CD8-positive, alpha-beta memory T cell (primary cell): Measurements from ENCODE around the gene POLD4. TPM values are rescaled to one million over a fixed set of nuclear protein-coding genes. Genes with fewer than 3 reads are reported as not detected.

ENCODE experiments used
- CTCF ChIA-PET: fragments of 350-600 bp; sonication (Branson Sonifier 250); formaldehyde crosslinking; loops from one replicate; lab custom pipeline; 2021; ENCODE audit warnings: antibody characterized with exemption; lab: Charles Lee
- POLR2A ChIA-PET: fragments of 350-600 bp; sonication (Branson Sonifier 250); formaldehyde crosslinking; loops from one replicate; lab custom pipeline; 2021; ENCODE audit warnings: antibody characterized with exemption; lab: Charles Lee
- DNase-seq, 5 donors: peaks; one replicate each; pipeline versions ENCODE4 v3.0.0 to v3.0.0-alpha.2; 2020 to 2022; ENCODE audit warnings: mixed read lengths in 1 of 5
- H3K27ac ChIP-seq: one replicate; pipeline ENCODE4 v1.7.0; 2013; ENCODE audit warnings: low read depth, mild to moderate bottlenecking, low read length, moderate library complexity
- H3K27me3 ChIP-seq: 2 replicates; pipeline ENCODE4 v1.7.0; 2013; ENCODE audit warnings: low read length, mild to moderate bottlenecking; ENCODE audit not compliant: insufficient read depth, poor library complexity, severe bottlenecking
- H3K36me3 ChIP-seq: 2 replicates; pipeline ENCODE4 v1.7.0; 2013; ENCODE audit warnings: mild to moderate bottlenecking, low read length, moderate library complexity; ENCODE audit not compliant: insufficient read depth
- H3K4me1 ChIP-seq: 2 replicates; pipeline ENCODE4 v1.7.0; 2013; ENCODE audit warnings: mild to moderate bottlenecking, low read length, moderate library complexity; ENCODE audit not compliant: insufficient read depth
- H3K4me3 ChIP-seq: 2 replicates; pipeline ENCODE4 v1.7.0; 2013; ENCODE audit warnings: mild to moderate bottlenecking, low read length
- H3K9me3 ChIP-seq: 2 replicates; pipeline ENCODE4 v1.7.0; 2013; ENCODE audit warnings: mild to moderate bottlenecking, low read length
- H3K27ac Mint-ChIP-seq, 8 donors: one replicate each; pipeline ENCODE4 v1.8.0; 2020 to 2021; ENCODE audit warnings: mixed read lengths in 8 of 8, mild to moderate bottlenecking in 6 of 8, inconsistent platforms in 3 of 8, moderate library complexity in 3 of 8
- H3K27me3 Mint-ChIP-seq, 2 donors: one replicate each; pipeline ENCODE4 v1.8.0; 2020 to 2021; ENCODE audit warnings: mixed read lengths in 2 of 2, mild to moderate bottlenecking in 1 of 2, moderate library complexity in 1 of 2
- H3K36me3 Mint-ChIP-seq, 3 donors: one replicate each; pipeline ENCODE4 v1.8.0; 2020 to 2021; ENCODE audit warnings: mixed read lengths in 3 of 3, inconsistent platforms in 1 of 3, mild to moderate bottlenecking in 1 of 3
- H3K4me1 Mint-ChIP-seq, 3 donors: one replicate each; pipeline ENCODE4 v1.8.0; 2020 to 2021; ENCODE audit warnings: mixed read lengths in 3 of 3, inconsistent platforms in 1 of 3, mild to moderate bottlenecking in 1 of 3
- H3K4me3 Mint-ChIP-seq, 7 donors: one replicate each; pipeline ENCODE4 v1.8.0; 2020 to 2021; ENCODE audit warnings: mixed read lengths in 7 of 7, mild to moderate bottlenecking in 6 of 7, moderate library complexity in 4 of 7, inconsistent platforms in 2 of 7
- H3K9me3 Mint-ChIP-seq, 5 donors: one replicate each; pipeline ENCODE4 v1.8.0; 2020 to 2022; ENCODE audit warnings: mixed read lengths in 5 of 5, mild to moderate bottlenecking in 3 of 5, moderate library complexity in 2 of 5, inconsistent platforms in 1 of 5
- polyA plus RNA-seq: library from polyadenylated mRNA; unstranded; fragments of 300-500 nt; fragmentation: Illumina TruSeq; gene quantifications from one replicate; pipeline ENCODE4 v1.2.3, GENCODE V29; 2021
- total RNA-seq, 2 experiments: library from RNA; stranded (reverse); gene quantifications; one replicate each; pipeline ENCODE4 v1.2.3, GENCODE V29; 2021

Gene POLD4
- total and polyA plus RNA-seq, 3 experiments from 2014 or later: 32.3 to 91.2 (median 37.8) TPM

DNA sequence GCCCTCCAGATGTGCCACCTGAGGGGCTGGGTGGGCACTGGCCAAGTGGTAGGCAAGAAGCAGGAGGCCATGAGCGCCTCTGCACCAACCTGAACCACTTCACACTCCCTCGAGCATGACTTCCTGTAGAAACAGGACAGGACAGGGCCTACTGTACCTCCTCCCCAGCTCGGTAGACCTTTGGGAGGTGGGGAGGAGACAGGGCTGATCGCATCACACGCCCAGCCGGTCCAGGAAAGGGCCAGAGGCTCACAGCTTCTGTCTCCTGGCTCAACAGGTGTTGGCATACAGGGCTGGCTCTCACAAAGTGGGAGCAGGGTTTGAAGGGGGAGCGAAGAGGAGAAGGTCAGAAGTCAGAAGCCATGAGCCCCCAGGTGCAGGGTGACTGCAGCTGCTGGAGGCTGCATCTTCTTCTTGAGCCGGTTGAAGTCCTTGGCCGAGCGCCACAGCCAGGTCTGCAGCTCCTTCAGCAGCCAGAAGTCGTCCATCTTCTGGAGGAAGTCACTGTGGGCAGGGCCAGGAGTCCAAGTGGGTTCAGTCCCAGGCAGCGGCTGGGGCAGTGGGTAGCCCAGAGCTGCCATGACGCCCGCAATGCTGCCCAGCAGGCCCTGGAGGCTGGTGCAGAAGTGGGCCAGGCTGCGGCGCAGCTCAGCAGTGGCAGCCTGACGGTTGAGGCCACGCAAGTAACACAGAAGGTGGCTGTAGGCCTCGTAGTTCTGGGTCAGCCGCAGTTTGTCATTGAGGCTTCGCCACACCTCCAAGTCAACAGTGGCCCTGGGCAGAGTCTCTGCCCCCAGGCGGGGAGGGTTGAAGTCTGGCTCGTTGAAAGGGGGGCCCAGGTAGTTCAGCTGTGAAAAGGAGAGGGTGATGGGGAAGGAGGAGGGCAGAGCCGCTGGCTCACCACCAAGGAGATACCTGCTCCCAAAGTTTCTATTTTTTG, 11.7 kb upstream of the POLD4 start:
- Histone ChIP-seq H3K27me3 (no peaks in the 10 kb centered on the region), H3K9me3 (no peaks in the 10 kb centered on the region), H3K4me3 (no peak overlapping the region), H3K27ac (no peak overlapping the region), H3K36me3 (no peaks in the 10 kb centered on the region), H3K4me1 (peaks cover 39% of the 10 kb centered on the region)
- Mint-ChIP-seq H3K9me3 (no peaks in the 10 kb centered on the region), H3K36me3 (peaks cover 0 to 26% (median 2%) of the 10 kb centered on the region in 3 donors), H3K4me1 (peaks cover 60 to 76% (median 65%) of the 10 kb centered on the region in 3 donors), H3K27me3 (no peaks in the 10 kb centered on the region), H3K27ac (peak overlapping the region; percentile 35 to 98 (median 94)), H3K4me3 (peak overlapping the region; percentile 2 to 75 (median 55))
- no peak for DNase-seq
- POLR2A ChIA-PET: interaction anchor here (0.6 to 1.4 kb wide), 2 partner anchors 12 to 26 kb away, joined by 4 to 8 read pairs; partner anchors contain the start of gene POLD4
- CTCF ChIA-PET: interaction anchor here (0.8 to 19.6 kb wide), 5 partner anchors 8 to 36 kb away, joined by 3 to 860 read pairs (median 4); partner anchors contain the start of genes CLCF1, POLD4, PPP1CA and RAD9A

DNA sequence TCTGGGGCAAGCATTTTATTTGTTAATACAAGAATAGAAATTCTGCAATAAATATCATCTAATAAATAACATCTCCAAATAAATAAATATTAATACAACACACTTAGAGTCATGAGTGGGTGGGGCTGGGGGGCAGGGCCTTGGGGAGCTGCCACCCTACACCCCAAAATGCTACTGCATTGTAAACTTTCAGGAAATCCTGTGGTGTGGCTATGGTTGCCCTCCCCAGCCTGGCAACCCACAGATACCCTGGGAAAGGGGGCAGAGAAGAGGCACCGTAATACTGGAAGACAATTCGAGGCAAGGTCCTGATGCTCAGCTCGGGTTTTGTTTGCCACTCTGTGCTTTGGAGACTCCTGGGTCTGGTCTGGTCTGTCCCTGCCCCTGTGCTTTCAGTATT, 10.8 kb upstream of the POLD4 start:
- H3K4me3 Mint-ChIP-seq: peak overlapping the region in 6 of 7 donors; percentile 2 to 75 (median 64)
- no peak overlapping the region for H3K4me3 ChIP-seq
- no peak overlapping the region for H3K27ac ChIP-seq
- peaks cover 31% of the 10 kb centered on the region for H3K4me1 ChIP-seq
- no peaks in the 10 kb centered on the region for H3K36me3 ChIP-seq
- H3K27ac Mint-ChIP-seq: peak overlapping the region; percentile 35 to 98 (median 94)
- CTCF ChIA-PET: interaction anchor here (7.5 to 19.6 kb wide), 2 partner anchors 12 to 17 kb away, joined by 53 to 860 read pairs; partner anchors contain the start of genes CLCF1, POLD4 and RAD9A
- H3K9me3 ChIP-seq: no peaks in the 10 kb centered on the region
- H3K9me3 Mint-ChIP-seq: no peaks in the 10 kb centered on the region
- H3K4me1 Mint-ChIP-seq: peaks cover 52 to 67% (median 56%) of the 10 kb centered on the region in 3 donors
- no peaks in the 10 kb centered on the region for H3K27me3 Mint-ChIP-seq
- peaks cover 0 to 26% (median 2%) of the 10 kb centered on the region in 3 donors for H3K36me3 Mint-ChIP-seq
- H3K27me3 ChIP-seq: no peaks in the 10 kb centered on the region
- POLR2A ChIA-PET: interaction anchor here (0.6 to 1.4 kb wide), 2 partner anchors 11 to 56 kb away, joined by 4 to 8 read pairs; partner anchors contain the start of gene POLD4
- DNase-seq: no peak

DNA sequence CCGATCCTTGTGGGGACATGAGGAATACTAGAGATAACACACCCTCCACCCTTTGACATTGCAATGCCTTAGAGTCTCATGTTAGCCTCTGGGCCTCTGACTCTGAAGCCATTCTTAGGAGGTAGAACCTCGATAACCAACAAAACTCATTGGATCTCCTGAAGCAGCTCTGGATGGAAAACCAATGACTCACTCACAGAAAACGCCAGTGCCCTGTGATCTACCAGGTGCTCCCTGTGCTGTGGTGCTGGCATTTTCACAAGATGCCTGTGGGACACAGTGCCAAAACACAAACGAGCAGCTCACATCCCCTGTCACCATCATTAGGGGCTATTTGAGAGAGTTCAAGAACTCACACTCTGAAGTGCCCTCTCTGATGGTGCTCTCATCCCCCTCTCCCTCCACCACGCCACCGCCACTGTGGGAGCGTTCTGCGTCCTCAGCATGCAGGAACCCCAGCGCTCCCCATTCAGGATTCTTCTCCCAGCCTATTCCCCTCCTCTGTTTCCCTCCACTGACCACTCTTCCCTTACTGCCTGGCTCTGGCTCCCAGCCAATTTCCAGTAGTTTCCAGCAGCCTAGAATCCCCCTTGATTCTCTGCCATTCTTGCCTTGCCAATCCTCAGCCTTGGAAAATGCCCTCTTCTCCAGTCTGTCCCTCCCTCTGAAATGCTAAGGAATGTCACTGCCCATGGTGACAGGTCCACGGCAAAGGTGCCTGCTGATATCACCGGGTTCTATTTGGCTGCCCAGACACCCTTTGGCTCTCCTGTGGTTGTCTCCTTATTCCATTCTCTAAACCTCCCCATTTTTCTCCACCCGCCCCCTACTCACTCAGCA, 4.7 kb upstream of the POLD4 start:
- peaks cover 26% of the 10 kb centered on the region for H3K4me1 ChIP-seq
- POLR2A ChIA-PET: interaction anchor here (1.8 kb wide), 1 partner anchor 16 kb away, joined by 11 read pairs; the partner anchor contains the start of gene CLCF1
- peak overlapping the region in 2 of 8 donors; percentile 20 to 97 for H3K27ac Mint-ChIP-seq

DNA sequence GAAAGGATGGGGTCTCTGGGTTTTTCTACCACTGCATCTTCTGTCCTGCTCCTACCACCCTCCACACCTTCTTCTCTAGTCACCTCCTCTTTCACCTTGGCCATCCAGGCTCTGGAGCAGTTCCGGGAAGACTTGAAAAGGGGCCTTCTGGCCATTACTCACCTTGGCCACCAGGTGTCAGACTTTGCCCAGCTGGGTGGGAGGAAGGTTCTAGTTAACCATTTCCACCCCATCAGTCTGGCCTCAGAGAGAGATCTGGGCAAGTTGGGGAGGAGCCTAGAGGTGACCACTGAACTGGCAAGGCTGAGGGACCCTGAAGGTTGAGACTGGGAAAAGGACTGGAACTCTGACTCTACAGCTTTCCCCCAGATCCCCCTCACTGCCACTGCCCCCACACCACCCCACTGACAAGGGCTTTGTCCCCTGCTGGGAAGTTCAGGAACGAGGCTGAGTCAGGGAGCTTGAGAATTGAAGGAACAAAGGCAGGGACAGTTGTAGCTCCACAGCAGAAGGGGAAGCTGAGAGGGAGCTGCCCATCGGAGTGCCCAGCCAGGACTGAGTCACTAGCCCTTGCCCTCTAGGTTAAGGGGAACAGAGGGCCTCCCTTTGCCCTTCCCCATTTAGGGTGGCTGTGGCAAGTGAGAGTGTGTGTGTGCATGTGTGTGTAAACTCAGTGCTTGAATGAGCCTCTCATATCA, 3.7 kb upstream of the POLD4 start:
- DNase-seq: peak; percentile 50 to 81 (median 64)
- CTCF ChIA-PET: interaction anchor here (0.7 to 19.6 kb wide), 13 partner anchors 8 to 119 kb away, joined by 3 to 860 read pairs (median 3); partner anchors contain the start of genes CLCF1, PPP1CA, PTPRCAP and RAD9A
- H3K27ac Mint-ChIP-seq: peak overlapping the region; percentile 48 to 85 (median 75)
- peaks cover 23 to 43% (median 29%) of the 10 kb centered on the region in 3 donors for H3K4me1 Mint-ChIP-seq
- no peaks in the 10 kb centered on the region for H3K27me3 ChIP-seq
- H3K36me3 ChIP-seq: no peaks in the 10 kb centered on the region
- peaks cover 36% of the 10 kb centered on the region for H3K4me1 ChIP-seq
- no peak overlapping the region for H3K4me3 ChIP-seq
- POLR2A ChIA-PET: interaction anchor here (1.7 to 1.8 kb wide), 2 partner anchors 17 to 26 kb away, joined by 4 to 11 read pairs; partner anchors contain the start of gene CLCF1
- H3K27ac ChIP-seq: no peak overlapping the region
- no peaks in the 10 kb centered on the region for H3K9me3 ChIP-seq
- H3K27me3 Mint-ChIP-seq: no peaks in the 10 kb centered on the region
- no peaks in the 10 kb centered on the region for H3K9me3 Mint-ChIP-seq
- peaks cover 0 to 8% (median 0%) of the 10 kb centered on the region in 3 donors for H3K36me3 Mint-ChIP-seq
- H3K4me3 Mint-ChIP-seq: peak overlapping the region in 2 of 7 donors; percentile 5 to 15

More for the DNA sequence above, 4.7 kb upstream of the POLD4 start:
- Mint-ChIP-seq H3K4me1 (peaks cover 24 to 43% (median 28%) of the 10 kb centered on the region in 3 donors), H3K4me3 (peak overlapping the region in 1 of 7 donors; percentile 19), H3K27me3 (no peaks in the 10 kb centered on the region), H3K9me3 (no peaks in the 10 kb centered on the region), H3K36me3 (peaks cover 0 to 4% (median 0%) of the 10 kb centered on the region in 3 donors)
- no peak for DNase-seq
- Histone ChIP-seq H3K9me3 (no peaks in the 10 kb centered on the region), H3K36me3 (no peaks in the 10 kb centered on the region), H3K27me3 (no peaks in the 10 kb centered on the region), H3K27ac (no peak overlapping the region), H3K4me3 (no peak overlapping the region)
- CTCF ChIA-PET: interaction anchor here (0.7 to 19.6 kb wide), 5 partner anchors 12 to 81 kb away, joined by 3 to 860 read pairs (median 9); partner anchors contain the start of genes CLCF1, PPP1CA, PTPRCAP and RAD9A

DNA sequence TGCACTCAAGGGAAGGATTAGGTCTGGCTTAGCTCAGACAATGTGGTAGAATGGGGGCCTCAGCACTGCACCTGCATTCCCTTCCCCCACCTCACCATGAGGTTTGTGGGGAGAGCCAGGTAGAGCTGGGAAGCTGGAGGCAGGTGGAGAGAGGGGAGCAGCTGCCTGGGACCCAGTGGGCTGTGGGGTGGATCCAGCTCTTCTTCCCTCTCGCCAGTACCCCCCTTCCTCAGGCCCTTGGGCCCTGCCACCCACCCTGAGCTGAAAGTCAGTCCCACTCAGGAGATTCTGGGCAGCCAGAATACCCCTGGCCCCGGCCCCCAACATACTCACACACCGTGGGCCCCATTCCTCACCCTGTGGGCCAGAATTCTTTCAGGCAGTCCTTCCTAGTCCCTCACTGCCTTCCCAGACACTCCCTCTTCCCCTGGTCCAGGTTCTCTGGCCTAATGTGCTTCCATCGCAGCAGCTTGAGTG, 3.1 kb upstream of the POLD4 start:
- Mint-ChIP-seq H3K9me3 (no peaks in the 10 kb centered on the region), H3K27me3 (no peaks in the 10 kb centered on the region), H3K36me3 (peaks cover 0 to 9% (median 0%) of the 10 kb centered on the region in 3 donors), H3K4me1 (peaks cover 25 to 47% (median 33%) of the 10 kb centered on the region in 3 donors), H3K4me3 (peak overlapping the region in 1 of 7 donors; percentile 15), H3K27ac (peak overlapping the region; percentile 48 to 85 (median 75))
- POLR2A ChIA-PET: interaction anchor here (1.7 to 1.8 kb wide), 2 partner anchors 17 to 26 kb away, joined by 4 to 11 read pairs; partner anchors contain the start of gene CLCF1
- DNase-seq: no peak
- CTCF ChIA-PET: interaction anchor here (0.8 to 19.6 kb wide), 12 partner anchors 9 to 120 kb away, joined by 3 to 860 read pairs (median 3); partner anchors contain the start of genes CLCF1, PPP1CA, PTPRCAP and RAD9A
- Histone ChIP-seq H3K9me3 (no peaks in the 10 kb centered on the region), H3K4me3 (no peak overlapping the region), H3K27me3 (no peaks in the 10 kb centered on the region), H3K27ac (no peak overlapping the region), H3K36me3 (no peaks in the 10 kb centered on the region), H3K4me1 (peaks cover 42% of the 10 kb centered on the region)

DNA sequence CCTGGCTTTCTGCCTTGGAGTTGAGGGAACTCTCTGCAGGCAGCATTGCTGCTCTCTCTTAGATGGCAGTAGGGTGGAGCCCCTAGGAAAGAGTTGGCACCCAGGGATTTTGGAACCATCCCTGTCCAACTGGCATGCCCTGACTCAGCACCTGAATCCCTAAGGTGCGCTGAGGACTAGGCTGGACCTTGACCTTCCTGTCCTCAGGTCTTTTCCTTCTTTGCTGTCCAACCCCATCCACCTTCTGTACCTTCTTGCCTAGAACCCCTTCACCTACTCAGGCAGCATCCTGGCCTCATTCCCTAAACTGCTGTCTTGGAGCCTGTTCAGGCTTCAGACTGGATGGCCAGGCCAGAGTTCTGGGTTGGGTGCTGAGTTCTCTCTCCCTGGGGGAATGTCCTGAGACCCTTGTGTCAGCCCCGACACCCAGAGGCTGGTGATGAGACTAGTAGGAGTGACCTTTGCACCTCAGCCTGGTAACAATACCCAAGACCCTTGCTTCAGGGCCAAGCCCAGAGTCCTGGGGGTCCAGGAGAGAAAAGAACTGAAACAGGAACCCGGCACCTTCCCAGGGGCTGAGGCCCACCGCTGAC, 2.5 kb upstream of the POLD4 start:
- no peaks in the 10 kb centered on the region for H3K9me3 ChIP-seq
- no peak for DNase-seq
- no peaks in the 10 kb centered on the region for H3K36me3 ChIP-seq
- ChIA-PET CTCF (interaction anchor here (0.8 to 19.6 kb wide), 11 partner anchors 9 to 120 kb away, joined by 3 to 860 read pairs (median 3); partner anchors contain the start of genes CLCF1, PPP1CA, PTPRCAP and RAD9A), POLR2A (interaction anchor here (0.5 to 3.7 kb wide), 4 partner anchors 26 to 109 kb away, joined by 3 to 25 read pairs (median 4); partner anchors contain the start of gene RAD9A)
- H3K4me1 ChIP-seq: peaks cover 47% of the 10 kb centered on the region
- peaks cover 29 to 50% (median 38%) of the 10 kb centered on the region in 3 donors for H3K4me1 Mint-ChIP-seq
- peaks cover 0 to 12% (median 0%) of the 10 kb centered on the region in 3 donors for H3K36me3 Mint-ChIP-seq
- peak overlapping the region; percentile 96 for H3K27ac ChIP-seq
- H3K27ac Mint-ChIP-seq: peak overlapping the region in 3 of 8 donors; percentile 17 to 87 (median 59)
- no peak overlapping the region for H3K4me3 ChIP-seq
- H3K27me3 Mint-ChIP-seq: no peaks in the 10 kb centered on the region
- H3K9me3 Mint-ChIP-seq: no peaks in the 10 kb centered on the region
- peak overlapping the region in 1 of 7 donors; percentile 40 for H3K4me3 Mint-ChIP-seq
- no peaks in the 10 kb centered on the region for H3K27me3 ChIP-seq
